OCI-LY3 (cell line): ENCODE measurements around the gene ATP1A4.

Experiments
- CTCF ChIP-seq: fragments of 200-600, 300-600 bp; sonication (generic); IDR thresholded peaks from 2 replicates; pipeline ENCODE4 v1.5.1; 2014; ENCODE audit warnings: antibody characterized with exemption, low read length, low read depth
- EZH2phosphoT487 ChIP-seq: fragments of 200-600 bp; shearing (Covaris generic); IDR thresholded peaks from 2 replicates; pipeline ENCODE4 v1.6.1; 2018; ENCODE audit warnings: antibody characterized with exemption, mixed run types, low read depth

GRCh38 chr1:160225345-160225744 is 73.9 kb downstream of the ATP1A4 start:
- TF ChIP-seq CTCF = no peak
- no peak for TF ChIP-seq EZH2phosphoT487
